ENCODE results near the gene ADAMTS20.
"Not testable (repeated sequence)": the region's sequence is repeated elsewhere in the genome, so short reads cannot be mapped to it uniquely, and the experiment has no call there.

Gene ADAMTS20

GRCh38 chr12:43361031-43361710, 190.8 kb downstream of the ADAMTS20 start:
- no peak for DNase-seq

- not testable (repeated sequence) for DNase-seq
Measured at GRCh38 chr12:43360001-43360400, 192.0 kb downstream of the ADAMTS20 start.

- no peak for DNase-seq
Measured at GRCh38 chr12:43357141-43357540, 194.9 kb downstream of the ADAMTS20 start.

GRCh38 chr12:43352001-43352400, 200.0 kb downstream of the ADAMTS20 start:
- DNase-seq, result no peak

GRCh38 chr12:43349863-43350262, 202.1 kb downstream of the ADAMTS20 start:
- no peak for DNase-seq

- no peak for DNase-seq
Measured at GRCh38 chr12:43348221-43348620, 203.8 kb downstream of the ADAMTS20 start.

- DNase-seq, result no peak
Measured at GRCh38 chr12:43347026-43347425, 205.0 kb downstream of the ADAMTS20 start.

- DNase-seq, result no peak
Measured at GRCh38 chr12:43345023-43345422, 207.0 kb downstream of the ADAMTS20 start.

- DNase-seq, result not testable (repeated sequence)
Measured at GRCh38 chr12:43341785-43342313, 210.2 kb downstream of the ADAMTS20 start.

- DNase-seq, result no peak
Measured at GRCh38 chr12:43338848-43339526, 213.0 kb downstream of the ADAMTS20 start.

GRCh38 chr12:43337571-43338444, 214.2 kb downstream of the ADAMTS20 start:
- no peak for DNase-seq

- DNase-seq, result no peak
Measured at GRCh38 chr12:43336962-43337555, 214.9 kb downstream of the ADAMTS20 start.

GRCh38 chr12:43333644-43334043, 218.4 kb downstream of the ADAMTS20 start:
- no peak for DNase-seq

- no peak for DNase-seq
Measured at GRCh38 chr12:43332977-43333640, 218.9 kb downstream of the ADAMTS20 start.

GRCh38 chr12:43331935-43332334, 220.1 kb downstream of the ADAMTS20 start:
- no peak for DNase-seq

- no peak for DNase-seq
Measured at GRCh38 chr12:43329375-43329774, 222.6 kb downstream of the ADAMTS20 start.

GRCh38 chr12:43325786-43326185, 226.2 kb downstream of the ADAMTS20 start:
- DNase-seq, result no peak

GRCh38 chr12:43320281-43320680, 231.7 kb downstream of the ADAMTS20 start:
- no peak for DNase-seq

GRCh38 chr12:43318021-43318420, 234.0 kb downstream of the ADAMTS20 start:
- no peak for DNase-seq

- DNase-seq, result no peak
Measured at GRCh38 chr12:43317156-43317555, 234.8 kb downstream of the ADAMTS20 start.

- no peak for DNase-seq
Measured at GRCh38 chr12:43316520-43316919, 235.5 kb downstream of the ADAMTS20 start.

- no peak for DNase-seq
Measured at GRCh38 chr12:43315961-43316360, 236.0 kb downstream of the ADAMTS20 start.

Data from activated effector memory CD4-positive, alpha-beta T cell treated with Interleukin-2 at 50 U/mL for 16 hours (primary cell).